K562 (cell line): ENCODE measurements around the gene RNF128. TPM values are rescaled to one million over a fixed set of nuclear protein-coding genes. Genes with fewer than 3 reads are reported as not detected.

Experiments used
- ATAC-seq: fragments of 200-7000 bp; cut with Tn5 transposase; 3 replicates; pipeline ENCODE4 v1.9.1; 2020; ENCODE audit warnings: moderate library complexity
- BruUV-seq: library from RNA; stranded (reverse); fragments of 400-500 nt; replicated peaks from 2 replicates; lab custom pipeline; 2021; lab: Mats Ljungman, UMichigan
- CTCF ChIA-PET: fragments of 300-600 bp; formaldehyde crosslinking; extraction: SDS; loops from one replicate; lab custom pipeline; 2021; ENCODE audit warnings: low intra/inter-chr PET ratio; lab: Yijun Ruan, JAX
- POLR2A ChIA-PET: fragments of 300-600, 350-650 bp; sonication (Branson Sonifier 250); formaldehyde crosslinking; extraction: SDS; loops from one replicate; lab custom pipeline; 2021; ENCODE audit warnings: antibody characterized with exemption, inconsistent platforms; lab: Yijun Ruan, JAX
- DNase-seq, 4 experiments: peaks; one replicate each; pipeline versions ENCODE4 v3.0.0 to v3.0.0-alpha.2; 2011 to 2018; ENCODE audit warnings: low spot score in 3 of 4, mixed read lengths in 3 of 4; ENCODE audit errors: extremely low read depth in 1 of 4
- FAIRE-seq: peaks from 2 replicates; lab custom pipeline; 2011; peaks lifted over from hg19 to GRCh38; lab: Jason Lieb, UNC
- H2AFZ ChIP-seq: 2 replicates; pipeline ENCODE4 v1.6.0; 2011; ENCODE audit warnings: low read depth, low read length, control low read depth, inconsistent platforms
- H3K27ac ChIP-seq: fragments of 200-600 bp; 3 replicates; pipeline ENCODE4 v1.8.0; 2011; ENCODE audit warnings: low read depth, mild to moderate bottlenecking, control low read depth, inconsistent platforms, low read length, moderate library complexity, mixed read lengths; ENCODE audit errors: extremely low read depth
- H3K27me3 ChIP-seq, 2 experiments: fragments of 300-600 bp in 1 of 2; 2 replicates in 1 of 2; 3 replicates in 1 of 2; pipeline versions ENCODE4 v1.6.0 to v1.8.0; 2011; ENCODE audit warnings: inconsistent platforms in 2 of 2, low read length in 2 of 2, mild to moderate bottlenecking in 1 of 2, mixed read lengths in 1 of 2, moderate library complexity in 1 of 2; ENCODE audit not compliant: control insufficient read depth in 2 of 2, insufficient read depth in 2 of 2
- H3K36me3 ChIP-seq: fragments of 300-600 bp; 3 replicates; pipeline ENCODE4 v1.8.0; 2011; ENCODE audit warnings: mild to moderate bottlenecking, low read length, inconsistent platforms; ENCODE audit not compliant: control insufficient read depth, insufficient read depth
- H3K4me1 ChIP-seq, 2 experiments: fragments of 200-600 bp in 1 of 2; replicated peaks in 1 of 2; 2 replicates in 1 of 2; 3 replicates in 1 of 2; pipeline versions ENCODE4 v1.5.1 to v1.8.0; 2011; ENCODE audit warnings: inconsistent platforms in 2 of 2, low read length in 2 of 2, mild to moderate bottlenecking in 1 of 2, mixed read lengths in 1 of 2, moderate library complexity in 1 of 2; ENCODE audit not compliant: control insufficient read depth in 2 of 2, insufficient read depth in 2 of 2
- H3K4me2 ChIP-seq: 2 replicates; pipeline ENCODE4 v1.6.1; 2011; ENCODE audit warnings: low read length, control low read depth, inconsistent platforms, mixed read lengths; ENCODE audit not compliant: insufficient read depth
- H3K4me3 ChIP-seq: fragments of 200-600 bp; sonication (generic), shearing (Covaris generic); 2 replicates; pipeline ENCODE4 v1.5.1; 2016; ENCODE audit warnings: control low read depth, inconsistent platforms
- H3K79me2 ChIP-seq: fragments of 200-600 bp; 3 replicates; pipeline ENCODE4 v1.8.0; 2011; ENCODE audit warnings: low read length, inconsistent platforms; ENCODE audit not compliant: control insufficient read depth, insufficient read depth
- H3K9ac ChIP-seq, 2 experiments: 2 replicates each; pipeline versions ENCODE4 v1.6.0 to v1.6.1; 2011; ENCODE audit warnings: low read depth in 2 of 2, low read length in 2 of 2, control low read depth in 1 of 2, inconsistent platforms in 1 of 2, mild to moderate bottlenecking in 1 of 2, mixed read lengths in 1 of 2; ENCODE audit not compliant: insufficient read depth in 1 of 2
- H3K9me1 ChIP-seq: one replicate; pipeline ENCODE4 v1.6.0; 2011; ENCODE audit warnings: inconsistent platforms, mild to moderate bottlenecking, low read length, moderate library complexity; ENCODE audit not compliant: control insufficient read depth, insufficient read depth
- H3K9me3 ChIP-seq: replicated peaks from 2 replicates; pipeline ENCODE4 v1.5.1; 2011; ENCODE audit warnings: low read depth, low read length, inconsistent platforms; ENCODE audit not compliant: control insufficient read depth, insufficient read depth
- H4K20me1 ChIP-seq: replicated peaks from 2 replicates; pipeline ENCODE4 v1.6.1; 2011; ENCODE audit warnings: low read length, inconsistent platforms, mixed read lengths; ENCODE audit not compliant: control insufficient read depth, insufficient read depth
- BDP1 ChIP-seq: IDR thresholded peaks from 3 replicates; pipeline ENCODE4 v1.6.1; 2011; ENCODE audit not compliant: insufficient read length, insufficient read depth
- CBX3 ChIP-seq, 2 experiments: IDR thresholded peaks; 1 replicate in 1 of 2; 2 replicates in 1 of 2; pipeline ENCODE4 v1.6.1; 2012; ENCODE audit warnings: inconsistent platforms in 2 of 2, low read length in 2 of 2, borderline replicate concordance in 1 of 2, control low read depth in 1 of 2
- HMGXB4 ChIP-seq: sonication (generic); formaldehyde crosslinking; IDR thresholded peaks from 2 replicates; pipeline ENCODE4 v1.8.1; 2023; ENCODE audit warnings: mild to moderate bottlenecking, missing genetic modification reagents
- KAT8 ChIP-seq: fragments of 450-650 bp; IDR thresholded peaks from 2 replicates; pipeline ENCODE4 v1.6.1; 2016; ENCODE audit warnings: low read depth, mild to moderate bottlenecking
- MCM7 ChIP-seq, 2 experiments: fragments of 450-650 bp; IDR thresholded peaks; 2 replicates each; pipeline ENCODE4 v1.6.1; 2016 to 2018
- MYNN ChIP-seq, 2 experiments: sonication (generic); formaldehyde crosslinking in 1 of 2; IDR thresholded peaks; 2 replicates each; pipeline versions ENCODE4 v1.5.0 to v1.6.1; 2016 to 2020; ENCODE audit warnings: antibody characterized with exemption in 1 of 2, missing genetic modification reagents in 1 of 2
- NFYB ChIP-seq: IDR thresholded peaks from 2 replicates; pipeline ENCODE4 v1.6.1; 2011; ENCODE audit warnings: mild to moderate bottlenecking, moderate library complexity; ENCODE audit not compliant: insufficient read length; ENCODE audit errors: extremely low read depth
- POLR2H ChIP-seq: IDR thresholded peaks from 2 replicates; pipeline ENCODE4 v1.6.1; 2016; ENCODE audit warnings: missing genetic modification characterization, low read depth, mild to moderate bottlenecking, control low read depth, missing compliant biosample characterization, moderate library complexity
- SAP30 ChIP-seq: fragments of 200-600 bp; sonication (generic); IDR thresholded peaks from 2 replicates; pipeline ENCODE4 v1.6.1; 2012; ENCODE audit warnings: borderline replicate concordance, low read depth, mild to moderate bottlenecking, moderate library complexity, low read length, control low read depth, inconsistent platforms; ENCODE audit not compliant: insufficient read depth, poor library complexity, severe bottlenecking
- SIN3B ChIP-seq: fragments of 450-650 bp; IDR thresholded peaks from 2 replicates; pipeline ENCODE4 v1.6.1; 2017; ENCODE audit warnings: low read depth, mild to moderate bottlenecking, moderate library complexity
- ZBTB26 ChIP-seq: fragments of 450-650 bp; formaldehyde crosslinking; IDR thresholded peaks from 2 replicates; pipeline ENCODE4 v1.4.0; 2022; ENCODE audit warnings: missing genetic modification characterization
- ZNF121 ChIP-seq: sonication (generic); formaldehyde crosslinking; conservative IDR thresholded peaks from 2 replicates; pipeline ENCODE4 v1.8.0; 2022; ENCODE audit warnings: missing genetic modification reagents
- WGBS: fragments of 100-300 bp; shearing (Covaris generic); methylation state at CpG from one replicate; pipeline ENCODE4 v1.1.6; 2016; ENCODE audit warnings: low coverage, mixed read lengths; ENCODE audit not compliant: insufficient coverage; ENCODE audit errors: missing lambda C conversion rate; 5-methylcytosine and 5-hydroxymethylcytosine counted together
- in situ Hi-C: fragments of 300-500 bp; cut with MboI; formaldehyde crosslinking; loops from 4 replicates; pipeline ENCODE4 v1.15.0; 2018; ENCODE audit warnings: inconsistent platforms, mixed read lengths
- intact Hi-C: fragments of 100-400 bp; cut with micrococcal nuclease; formaldehyde crosslinking; loops from 2 replicates; pipeline ENCODE4 v1.14.2; 2022
- polyA plus RNA-seq, 8 experiments: library from polyadenylated mRNA; depleted of rRNA in 4 of 8; stranded (reverse) in 5 of 8; unstranded in 3 of 8; fragments of >200 nt; fragmentation: Nextera tagmentation in 2 of 8; fragmentation: Illumina TruSeq in 1 of 8; extraction: Ambion mirVana in 2 of 8; extraction: Trizol in 1 of 8; gene quantifications; 2 replicates each; pipeline versions ENCODE4 v1.2.1 to v1.2.3, GENCODE V29; 2011 to 2014; ENCODE audit warnings: inconsistent platforms in 1 of 8, missing spikeins in 1 of 8
- total RNA-seq, 7 experiments: library from RNA; depleted of rRNA in 6 of 7; stranded (reverse); fragments of >200 nt in 6 of 7; fragmentation: Illumina TruSeq in 2 of 7; extraction: Trizol in 2 of 7; gene quantifications; 2 replicates each; pipeline versions ENCODE4 v1.2.1 to v1.2.3, GENCODE V29; 2011 to 2021; ENCODE audit warnings: low replicate concordance in 1 of 7
- TF ChIP-seq, protein P1 (sequence below): sonication (generic); formaldehyde crosslinking; IDR thresholded peaks from 2 replicates; pipeline ENCODE4 v1.8.0; 2022; ENCODE audit warnings: mild to moderate bottlenecking, missing genetic modification reagents, borderline replicate concordance
- TF ChIP-seq, protein P2 (sequence below): sonication (generic); formaldehyde crosslinking; IDR thresholded peaks from 2 replicates; pipeline ENCODE4 v1.8.1; 2023; ENCODE audit warnings: mild to moderate bottlenecking, missing genetic modification reagents, moderate library complexity

Gene RNF128
- total and polyA plus RNA-seq, 9 of the 15 experiments (the other 6 are each of a cell fraction or from before 2014, with no cell fraction given): 0.07 TPM; not detected in 8

DNA sequence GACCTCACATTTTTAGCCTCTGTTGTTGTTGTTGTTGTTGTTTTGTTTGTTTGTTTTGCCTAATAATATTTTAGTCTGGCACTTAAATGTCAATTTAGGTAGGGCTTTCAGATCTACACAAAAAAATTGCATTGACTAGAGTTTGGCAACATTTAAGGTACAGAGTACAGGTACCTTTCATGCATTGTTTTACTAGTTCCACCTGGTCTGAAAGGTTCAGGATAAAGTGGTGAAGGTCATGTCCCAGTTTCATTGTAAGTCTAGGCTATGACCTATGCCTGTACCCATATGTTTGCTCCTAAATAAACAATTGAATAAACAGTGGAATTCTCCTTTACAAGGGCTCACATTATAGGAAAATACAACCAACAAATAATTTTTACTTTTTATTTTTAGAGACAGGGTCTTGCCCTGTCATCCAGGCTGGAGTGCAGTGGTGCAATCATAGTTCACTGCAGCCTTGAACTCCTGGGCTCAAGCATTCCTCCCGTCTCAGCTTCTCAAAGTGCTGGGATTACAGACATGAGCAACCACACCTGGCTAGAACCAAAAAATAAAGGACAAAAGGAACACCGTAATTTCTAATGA is 13.8 kb downstream of the RNF128 start (continued):
- TF ChIP-seq NFYB (no peak), CBX3 (IDR thresholded peaks at IDR 0.05; ENCODE audit: borderline replicate concordance in 1 of 2, low read length in 2 of 2) (no peak), SIN3B (no peak), MYNN (IDR thresholded peaks at IDR 0.05) (no peak), MYNN (CRISPR knock-in tag; IDR thresholded peaks at IDR 0.05) (no peak), KAT8 (no peak), ZNF121 (CRISPR knock-in tag) (no peak)

DNA sequence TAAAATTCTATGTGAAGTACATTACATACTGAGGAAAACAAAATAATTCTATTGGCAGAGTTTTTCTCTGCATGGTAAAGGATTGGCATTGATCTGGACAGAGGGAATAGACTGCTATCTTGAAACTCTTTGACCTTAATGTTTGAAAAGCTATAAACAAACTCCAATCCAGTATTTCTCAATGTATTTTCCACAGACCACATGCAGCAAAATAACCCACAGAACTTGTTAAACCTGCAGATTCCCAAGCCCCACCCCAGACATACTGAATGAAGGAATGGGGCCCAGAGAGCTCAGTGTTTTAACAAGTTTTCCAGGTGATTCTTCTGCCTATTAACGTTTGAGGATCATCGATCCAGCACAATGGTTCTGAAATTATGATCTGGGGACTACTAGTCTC is 15.7 kb downstream of the RNF128 start:
- Histone ChIP-seq H3K4me3 (no peak overlapping the region), H2AFZ (no peak overlapping the region), H3K4me2 (no peak overlapping the region), H3K9me1 (no peaks in the 10 kb centered on the region), H3K9ac (no peak overlapping the region), H3K9me3 (no peaks in the 10 kb centered on the region), H3K79me2 (no peaks in the 10 kb centered on the region), H3K36me3 (no peaks in the 10 kb centered on the region), H4K20me1 (no peaks in the 10 kb centered on the region), H3K4me1 (no peaks in the 10 kb centered on the region), H3K27me3 (no peaks in the 10 kb centered on the region), H3K27ac (no peak overlapping the region)
- ChIA-PET CTCF (no interaction called here), POLR2A (no interaction called here)
- DNase-seq (no peak), FAIRE-seq (no peak), ATAC-seq (no peak)
- WGBS: 5% methylated on average over 2 of the region's 2 CpGs
- in situ Hi-C loops: no loop called here
- intact Hi-C loops: no loop called here
- no TSS peak for BruUV-seq
- TF ChIP-seq POLR2H (no peak), HMGXB4 (CRISPR knock-in tag) (no peak), SAP30 (no peak), MCM7 (IDR thresholded peaks at IDR 0.05) (no peak), BDP1 (no peak), ZBTB26 (no peak)
- TF ChIP-seq, protein P1, sequence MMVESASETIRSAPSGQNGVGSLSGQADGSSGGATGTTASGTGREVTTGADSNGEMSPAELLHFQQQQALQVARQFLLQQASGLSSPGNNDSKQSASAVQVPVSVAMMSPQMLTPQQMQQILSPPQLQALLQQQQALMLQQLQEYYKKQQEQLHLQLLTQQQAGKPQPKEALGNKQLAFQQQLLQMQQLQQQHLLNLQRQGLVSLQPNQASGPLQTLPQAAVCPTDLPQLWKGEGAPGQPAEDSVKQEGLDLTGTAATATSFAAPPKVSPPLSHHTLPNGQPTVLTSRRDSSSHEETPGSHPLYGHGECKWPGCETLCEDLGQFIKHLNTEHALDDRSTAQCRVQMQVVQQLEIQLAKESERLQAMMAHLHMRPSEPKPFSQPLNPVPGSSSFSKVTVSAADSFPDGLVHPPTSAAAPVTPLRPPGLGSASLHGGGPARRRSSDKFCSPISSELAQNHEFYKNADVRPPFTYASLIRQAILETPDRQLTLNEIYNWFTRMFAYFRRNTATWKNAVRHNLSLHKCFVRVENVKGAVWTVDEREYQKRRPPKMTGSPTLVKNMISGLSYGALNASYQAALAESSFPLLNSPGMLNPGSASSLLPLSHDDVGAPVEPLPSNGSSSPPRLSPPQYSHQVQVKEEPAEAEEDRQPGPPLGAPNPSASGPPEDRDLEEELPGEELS (CRISPR knock-in tag): no peak
- TF ChIP-seq, protein P2, sequence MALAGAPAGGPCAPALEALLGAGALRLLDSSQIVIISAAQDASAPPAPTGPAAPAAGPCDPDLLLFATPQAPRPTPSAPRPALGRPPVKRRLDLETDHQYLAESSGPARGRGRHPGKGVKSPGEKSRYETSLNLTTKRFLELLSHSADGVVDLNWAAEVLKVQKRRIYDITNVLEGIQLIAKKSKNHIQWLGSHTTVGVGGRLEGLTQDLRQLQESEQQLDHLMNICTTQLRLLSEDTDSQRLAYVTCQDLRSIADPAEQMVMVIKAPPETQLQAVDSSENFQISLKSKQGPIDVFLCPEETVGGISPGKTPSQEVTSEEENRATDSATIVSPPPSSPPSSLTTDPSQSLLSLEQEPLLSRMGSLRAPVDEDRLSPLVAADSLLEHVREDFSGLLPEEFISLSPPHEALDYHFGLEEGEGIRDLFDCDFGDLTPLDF (CRISPR knock-in tag): no peak
